Nephron (organoid): ENCODE data around the gene PPP1R11.
A peak's percentile ranks its signal among the peaks of the same experiment; 100 is the strongest.
"Not testable (repeated sequence)": the region's sequence is repeated elsewhere in the genome, so short reads cannot be mapped to it uniquely, and the experiment has no call there.

Experiments used
- H3K27ac Mint-ChIP-seq, 3 experiments: 2 replicates each; pipeline ENCODE4 v1.8.0; 2020; ENCODE audit warnings: mixed read lengths in 3 of 3, mild to moderate bottlenecking in 2 of 3, moderate library complexity in 1 of 3
- H3K27me3 Mint-ChIP-seq: 2 replicates; pipeline ENCODE4 v1.8.0; 2021; ENCODE audit warnings: low read depth, mild to moderate bottlenecking, moderate library complexity, mixed read lengths
- H3K36me3 Mint-ChIP-seq: 2 replicates; pipeline ENCODE4 v1.8.0; 2020; ENCODE audit warnings: low read depth, mixed read lengths
- H3K4me1 Mint-ChIP-seq: 2 replicates; pipeline ENCODE4 v1.8.0; 2020; ENCODE audit warnings: mixed read lengths
- H3K4me3 Mint-ChIP-seq, 3 experiments: 2 replicates each; pipeline ENCODE4 v1.8.0; 2020; ENCODE audit warnings: mild to moderate bottlenecking in 3 of 3, mixed read lengths in 3 of 3, moderate library complexity in 2 of 3
- H3K9me3 Mint-ChIP-seq: 2 replicates; pipeline ENCODE4 v1.8.0; 2020; ENCODE audit warnings: mixed read lengths
- CTCF ChIP-seq, 3 experiments: fragments of 200-600 bp; sonication (generic); IDR thresholded peaks; one replicate each; pipeline ENCODE4 v1.5.0; 2021; ENCODE audit warnings: antibody characterized with exemption in 3 of 3; ENCODE audit not compliant: unreplicated experiment in 3 of 3

The PPP1R11 gene

GRCh38 chr6:30066577-30067459 lies at the start of gene PPP1R11:
Gene PPP1R11, plus strand, starts transcription at chr6:30067198. Its CDS starts 213 bp downstream, at chr6:30067411.
- peaks cover 43% of the 10 kb centered on the region for H3K36me3 Mint-ChIP-seq
- no peaks in the 10 kb centered on the region for H3K9me3 Mint-ChIP-seq
- H3K4me3 Mint-ChIP-seq, result peak within 1 kb of the TSS; percentile 89 to 94 (median 90)
- H3K4me1 Mint-ChIP-seq, result peaks cover 46% of the 10 kb centered on the region
- peaks cover 40% of the 10 kb centered on the region for H3K27me3 Mint-ChIP-seq
- TF ChIP-seq CTCF (IDR thresholded peaks at IDR 0.05; ENCODE audit: unreplicated experiment in 3 of 3), result no peak
- peak within 1 kb of the TSS; percentile 88 to 97 (median 90) for H3K27ac Mint-ChIP-seq

GRCh38 chr6:30019819-30020218 lies 47.2 kb upstream of the PPP1R11 start:
- no peaks in the 10 kb centered on the region for H3K9me3 Mint-ChIP-seq
- H3K4me3 Mint-ChIP-seq, result no peak overlapping the region
- H3K36me3 Mint-ChIP-seq, result peaks cover 5% of the 10 kb centered on the region
- no peak for TF ChIP-seq CTCF (IDR thresholded peaks at IDR 0.05; ENCODE audit: unreplicated experiment in 3 of 3)
- no peaks in the 10 kb centered on the region for H3K4me1 Mint-ChIP-seq
- no peak overlapping the region for H3K27ac Mint-ChIP-seq
- H3K27me3 Mint-ChIP-seq, result no peaks in the 10 kb centered on the region

GRCh38 chr6:30020626-30021025 lies 46.4 kb upstream of the PPP1R11 start:
- Mint-ChIP-seq H3K27ac (no peak overlapping the region), H3K36me3 (peaks cover 5% of the 10 kb centered on the region), H3K27me3 (no peaks in the 10 kb centered on the region), H3K9me3 (no peaks in the 10 kb centered on the region), H3K4me3 (no peak overlapping the region), H3K4me1 (no peaks in the 10 kb centered on the region)
- no peak for TF ChIP-seq CTCF (IDR thresholded peaks at IDR 0.05; ENCODE audit: unreplicated experiment in 3 of 3)

- Mint-ChIP-seq H3K9me3 (no peaks in the 10 kb centered on the region), H3K27me3 (no peaks in the 10 kb centered on the region), H3K4me3 (no peak overlapping the region), H3K27ac (no peak overlapping the region), H3K36me3 (peaks cover 5% of the 10 kb centered on the region), H3K4me1 (no peaks in the 10 kb centered on the region)
- no peak for TF ChIP-seq CTCF (IDR thresholded peaks at IDR 0.05; ENCODE audit: unreplicated experiment in 3 of 3)
These were observed 44.8 kb upstream of the PPP1R11 start for GRCh38 chr6:30022189-30022588.

GRCh38 chr6:30022712-30023111 lies 44.3 kb upstream of the PPP1R11 start:
- H3K9me3 Mint-ChIP-seq, H3K4me3 Mint-ChIP-seq, H3K4me1 Mint-ChIP-seq, H3K27me3 Mint-ChIP-seq, H3K36me3 Mint-ChIP-seq, H3K27ac Mint-ChIP-seq: not testable (repeated sequence)

- Mint-ChIP-seq H3K27me3 (no peaks in the 10 kb centered on the region), H3K4me3 (no peak overlapping the region), H3K4me1 (no peaks in the 10 kb centered on the region), H3K9me3 (no peaks in the 10 kb centered on the region), H3K36me3 (no peaks in the 10 kb centered on the region), H3K27ac (no peak overlapping the region)
- no peak for TF ChIP-seq CTCF (IDR thresholded peaks at IDR 0.05; ENCODE audit: unreplicated experiment in 3 of 3)
These were observed 41.8 kb upstream of the PPP1R11 start for GRCh38 chr6:30025186-30025585.
